Thoracic aorta (tissue), 2 donors: ENCODE data around the gene AP4M1. TPM values are rescaled to one million over a fixed set of nuclear protein-coding genes. Genes with fewer than 3 reads are reported as not detected.

Experiments
- ATAC-seq: fragments of 150-250 bp; one replicate; pipeline ENCODE4 v1.8.0; 2017; ENCODE audit warnings: low read depth; ENCODE audit not compliant: insufficient number of reproducible peaks, low FRiP score
- DNase-seq: peaks from one replicate; pipeline ENCODE4 v3.0.0-alpha.2; 2020; ENCODE audit warnings: low spot score
- H3K27ac ChIP-seq, 2 donors: fragments of 200-600 bp; sonication (generic); 1 replicate in 1 of 2; 2 replicates in 1 of 2; pipeline ENCODE4 v1.5.1; 2016; ENCODE audit warnings: mild to moderate bottlenecking in 2 of 2, moderate library complexity in 2 of 2
- H3K27me3 ChIP-seq: fragments of 200-600 bp; sonication (generic); replicated peaks from 2 replicates; pipeline ENCODE4 v1.6.0; 2016; ENCODE audit warnings: mild to moderate bottlenecking; ENCODE audit not compliant: insufficient read depth
- H3K36me3 ChIP-seq: fragments of 200-600 bp; sonication (generic); one replicate; pipeline ENCODE4 v1.5.1; 2016
- H3K4me1 ChIP-seq, 2 donors: fragments of 200-600 bp; sonication (generic); 1 replicate in 1 of 2; 2 replicates in 1 of 2; pipeline versions ENCODE4 v1.5.1 to v1.6.0; 2016; ENCODE audit warnings: low read depth in 2 of 2, mild to moderate bottlenecking in 1 of 2; ENCODE audit not compliant: control insufficient read depth in 1 of 2
- H3K4me3 ChIP-seq: fragments of 200-600 bp; sonication (generic); 2 replicates; pipeline ENCODE4 v1.5.1; 2016; ENCODE audit warnings: mild to moderate bottlenecking
- H3K9me3 ChIP-seq: fragments of 200-600 bp; sonication (generic); 2 replicates; pipeline ENCODE4 v1.5.1; 2016
- total RNA-seq, 2 donors: library from RNA; depleted of rRNA; stranded (reverse); fragments of >200 nt; gene quantifications; one replicate each; pipeline versions ENCODE4 v1.1.0 to v1.2.3, GENCODE V29; 2016
- TF ChIP-seq, protein P1 (sequence below): fragments of 200-600 bp; sonication (generic); IDR thresholded peaks from one replicate; pipeline ENCODE4 v1.5.1; 2019; ENCODE audit warnings: antibody characterized with exemption

Gene AP4M1
- total RNA-seq, 2 donors from 2014 or later, result 22.3 to 23.8 TPM

DNA sequence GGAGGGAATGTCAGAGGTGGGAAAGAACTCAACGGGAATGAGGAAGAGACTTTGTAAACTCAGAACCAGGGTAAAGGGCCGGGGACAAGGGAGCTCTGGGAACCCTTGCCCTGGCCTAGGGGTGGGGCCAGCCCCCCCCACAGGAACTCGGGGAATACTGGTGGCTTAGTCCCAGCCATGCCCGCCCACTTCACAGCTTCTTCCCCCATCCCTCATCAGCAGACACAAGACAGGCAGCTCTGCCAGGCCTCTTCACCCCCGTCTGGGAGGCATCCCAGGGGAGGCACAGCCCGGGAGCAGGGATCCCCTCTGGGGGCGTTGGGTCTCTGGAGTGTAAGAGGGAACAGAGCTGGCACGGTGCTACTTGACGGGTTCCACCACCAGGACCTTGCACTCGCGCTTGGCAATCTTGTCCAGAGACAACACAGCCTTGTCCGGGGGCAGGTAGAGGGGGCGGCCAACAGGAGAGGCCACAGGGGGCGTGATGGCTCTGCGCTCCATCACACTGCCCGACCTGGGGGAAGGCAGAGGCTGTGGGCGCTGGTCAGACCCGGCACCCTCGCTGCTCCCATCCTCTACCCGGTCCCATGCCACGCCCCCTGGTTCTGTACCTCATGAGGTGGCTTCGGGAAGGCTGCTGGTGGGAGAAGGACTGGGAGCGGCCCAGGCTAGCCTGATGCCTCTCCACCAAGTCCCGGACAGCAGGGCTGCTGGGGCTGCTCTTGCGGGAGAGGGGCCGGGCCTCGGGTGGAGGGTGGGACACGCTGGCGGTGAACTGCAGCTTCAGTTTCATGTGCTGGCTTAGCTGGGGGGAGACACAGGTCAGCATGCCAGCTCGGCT lies 53.4 kb downstream of the AP4M1 start:
- Histone ChIP-seq H3K27me3 (no peaks in the 10 kb centered on the region), H3K27ac (no peak overlapping the region), H3K4me1 (peaks cover 19 to 24% of the 10 kb centered on the region in 2 donors), H3K4me3 (no peak overlapping the region), H3K36me3 (peaks cover 25% of the 10 kb centered on the region), H3K9me3 (no peaks in the 10 kb centered on the region)
- DNase-seq (no peak), ATAC-seq (no peak)
- TF ChIP-seq, protein P1, sequence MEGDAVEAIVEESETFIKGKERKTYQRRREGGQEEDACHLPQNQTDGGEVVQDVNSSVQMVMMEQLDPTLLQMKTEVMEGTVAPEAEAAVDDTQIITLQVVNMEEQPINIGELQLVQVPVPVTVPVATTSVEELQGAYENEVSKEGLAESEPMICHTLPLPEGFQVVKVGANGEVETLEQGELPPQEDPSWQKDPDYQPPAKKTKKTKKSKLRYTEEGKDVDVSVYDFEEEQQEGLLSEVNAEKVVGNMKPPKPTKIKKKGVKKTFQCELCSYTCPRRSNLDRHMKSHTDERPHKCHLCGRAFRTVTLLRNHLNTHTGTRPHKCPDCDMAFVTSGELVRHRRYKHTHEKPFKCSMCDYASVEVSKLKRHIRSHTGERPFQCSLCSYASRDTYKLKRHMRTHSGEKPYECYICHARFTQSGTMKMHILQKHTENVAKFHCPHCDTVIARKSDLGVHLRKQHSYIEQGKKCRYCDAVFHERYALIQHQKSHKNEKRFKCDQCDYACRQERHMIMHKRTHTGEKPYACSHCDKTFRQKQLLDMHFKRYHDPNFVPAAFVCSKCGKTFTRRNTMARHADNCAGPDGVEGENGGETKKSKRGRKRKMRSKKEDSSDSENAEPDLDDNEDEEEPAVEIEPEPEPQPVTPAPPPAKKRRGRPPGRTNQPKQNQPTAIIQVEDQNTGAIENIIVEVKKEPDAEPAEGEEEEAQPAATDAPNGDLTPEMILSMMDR, result no peak

DNA sequence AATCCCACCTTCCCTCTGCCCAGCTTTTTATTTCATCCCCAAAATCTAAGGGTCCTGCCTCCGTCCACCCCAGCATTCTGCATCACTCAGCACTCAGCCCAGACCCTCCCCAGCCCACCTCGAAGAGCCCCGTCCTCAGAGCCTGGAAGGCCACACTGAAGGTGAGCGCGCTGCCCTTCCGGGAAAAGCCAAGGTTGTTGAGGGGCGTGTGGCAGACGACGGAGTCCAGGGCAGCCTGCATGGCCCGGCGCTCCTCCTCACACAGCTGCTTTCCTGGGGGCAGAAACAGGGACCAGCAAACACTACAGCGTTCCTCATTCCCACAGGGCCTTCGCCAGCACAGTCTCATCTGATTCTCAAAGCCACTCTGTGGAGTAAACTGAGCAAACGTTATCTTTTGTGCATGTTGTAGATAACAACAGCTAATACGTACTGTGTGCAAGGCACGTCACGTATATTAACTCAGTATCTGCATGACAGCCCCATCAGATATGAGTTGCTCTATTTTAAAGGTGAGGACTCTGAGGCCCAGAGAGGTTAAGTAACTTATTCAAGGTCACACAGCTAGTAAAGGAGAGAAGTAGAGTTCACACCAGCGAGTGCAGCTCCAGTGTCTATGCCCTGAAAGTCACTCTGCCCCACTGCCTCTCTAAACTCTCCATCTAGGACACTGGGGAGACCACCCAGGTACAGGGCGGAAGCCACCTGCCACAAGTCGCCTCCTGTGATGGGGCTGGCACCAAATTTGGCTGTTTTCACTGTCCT lies 54.3 kb downstream of the AP4M1 start:
- Histone ChIP-seq H3K9me3 (no peaks in the 10 kb centered on the region), H3K36me3 (peaks cover 25% of the 10 kb centered on the region), H3K27ac (no peak overlapping the region), H3K27me3 (no peaks in the 10 kb centered on the region), H3K4me1 (peaks cover 17 to 19% of the 10 kb centered on the region in 2 donors), H3K4me3 (no peak overlapping the region)
- DNase-seq, result no peak
- TF ChIP-seq, protein P1, result no peak
- no peak for ATAC-seq

DNA sequence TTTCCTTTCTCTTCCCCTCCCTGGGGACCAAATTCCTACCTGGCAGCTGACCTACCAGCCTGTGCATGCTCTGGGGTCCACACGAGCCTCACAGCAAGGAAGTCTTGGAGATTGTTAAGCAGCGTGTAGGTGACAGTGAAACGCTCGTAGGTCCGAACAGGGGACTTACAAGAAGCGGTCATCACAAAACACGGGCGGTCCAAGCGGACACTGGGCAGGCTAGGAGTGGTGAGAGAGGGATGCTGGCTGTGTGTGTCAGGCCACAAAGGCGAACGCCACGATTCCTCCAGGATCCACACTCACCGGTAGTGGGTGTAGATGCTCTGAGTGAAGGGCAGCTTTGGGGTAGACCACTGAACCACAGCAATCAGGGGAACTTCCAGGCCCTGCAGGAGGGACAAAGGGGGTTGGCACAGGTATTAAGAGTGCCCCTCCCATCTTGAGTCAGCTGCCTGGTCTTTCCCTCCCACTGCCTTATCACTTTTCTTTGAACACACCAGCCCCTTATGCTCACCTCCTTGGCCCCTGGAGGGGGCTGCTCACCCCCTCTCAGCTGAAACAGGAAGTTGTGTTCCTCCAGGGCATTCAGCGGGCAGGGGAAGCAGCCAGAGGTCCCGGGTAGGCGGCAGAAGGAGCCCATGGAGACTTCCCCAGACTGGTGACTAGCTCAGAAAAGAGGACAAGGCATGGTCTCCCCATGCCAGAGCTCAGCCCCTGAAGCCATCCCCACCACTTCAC lies 55.1 kb downstream of the AP4M1 start:
- ATAC-seq (no peak), DNase-seq (no peak)
- Histone ChIP-seq H3K4me1 (peaks cover 17 to 19% of the 10 kb centered on the region in 2 donors), H3K4me3 (no peak overlapping the region), H3K36me3 (peaks cover 25% of the 10 kb centered on the region), H3K27ac (no peak overlapping the region), H3K9me3 (no peaks in the 10 kb centered on the region), H3K27me3 (no peaks in the 10 kb centered on the region)
- TF ChIP-seq, protein P1, result no peak

DNA sequence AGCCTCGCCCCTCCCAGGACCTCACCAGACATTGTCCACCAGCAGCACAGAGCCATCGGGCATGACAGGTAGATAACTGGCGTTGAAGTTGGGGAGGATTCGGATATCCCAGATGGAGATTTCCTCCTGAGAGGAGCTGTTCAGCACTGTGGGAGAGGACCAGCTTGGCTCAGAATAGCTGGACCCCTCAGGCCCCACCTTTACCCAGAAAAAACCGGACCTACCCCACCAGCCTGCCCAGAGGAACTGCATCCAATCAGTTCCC lies 55.6 kb downstream of the AP4M1 start:
- Histone ChIP-seq H3K4me3 (peak overlapping the region; percentile 99), H3K9me3 (no peaks in the 10 kb centered on the region), H3K27me3 (no peaks in the 10 kb centered on the region), H3K4me1 (peaks cover 16 to 17% of the 10 kb centered on the region in 2 donors), H3K27ac (peak overlapping the region in 1 of 2 donors; percentile 82), H3K36me3 (peaks cover 25% of the 10 kb centered on the region)
- TF ChIP-seq, protein P1, result no peak
- ATAC-seq, result no peak
- DNase-seq, result no peak
